Stimulated activated CD8-positive, alpha-beta memory T cell treated with anti-CD3 and anti-CD28 coated beads, Interleukin-12 subunit alpha, Interleukin-12 subunit beta, amount 100 ng/mL, for 4 hours (primary cell): Measurements from ENCODE around the gene OMG.
"Not testable (repeated sequence)": the region's sequence is repeated elsewhere in the genome, so short reads cannot be mapped to it uniquely, and the experiment has no call there.

Source experiments
- DNase-seq: peaks from one replicate; pipeline ENCODE4 v3.0.0-alpha.2; 2020; ENCODE audit warnings: low read depth

OMG gene

GRCh38 chr17:31308372-31309334, 11.6 kb upstream of the OMG start:
- DNase-seq: no peak

- DNase-seq: no peak
These were observed 10.6 kb upstream of the OMG start for GRCh38 chr17:31307640-31308039.

- no peak for DNase-seq
These were observed 2.6 kb upstream of the OMG start for GRCh38 chr17:31299624-31300023.

- DNase-seq: no peak
These were observed 897 bp downstream of the OMG start for GRCh38 chr17:31296142-31296541.

GRCh38 chr17:31295489-31295871, 1.6 kb downstream of the OMG start:
- DNase-seq: no peak

DNA sequence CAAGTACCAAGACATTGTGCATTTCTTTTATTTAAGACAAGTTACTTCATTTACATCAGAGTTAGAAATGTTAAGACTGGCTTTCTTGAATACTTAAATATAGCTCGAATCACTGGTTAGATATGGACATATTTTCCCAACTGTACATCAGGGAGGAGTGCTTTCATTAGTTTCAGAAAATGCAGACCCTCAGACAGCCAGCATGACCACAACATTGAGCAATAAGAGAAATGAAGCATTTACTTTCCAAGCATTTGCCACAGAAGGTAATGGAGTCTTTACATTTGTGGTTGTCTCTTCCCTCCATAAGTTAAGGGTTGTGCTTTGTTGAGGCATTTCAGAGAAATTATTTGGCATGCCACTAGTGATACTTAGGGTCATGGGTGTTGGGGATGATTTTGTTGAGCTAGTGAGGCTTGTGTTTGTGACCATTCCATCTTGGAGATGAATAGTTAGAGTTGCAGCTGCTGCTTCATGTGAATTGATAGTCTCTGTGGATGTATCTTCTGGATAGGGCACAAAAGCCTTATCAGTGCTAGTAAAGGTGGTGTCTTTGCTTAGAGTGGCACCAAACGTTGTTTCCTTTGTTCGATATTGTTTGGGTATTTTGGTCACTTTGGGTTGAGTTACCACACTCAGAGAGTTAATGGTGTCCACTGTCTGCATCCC, 2.1 kb downstream of the OMG start:
- DNase-seq: no peak

DNA sequence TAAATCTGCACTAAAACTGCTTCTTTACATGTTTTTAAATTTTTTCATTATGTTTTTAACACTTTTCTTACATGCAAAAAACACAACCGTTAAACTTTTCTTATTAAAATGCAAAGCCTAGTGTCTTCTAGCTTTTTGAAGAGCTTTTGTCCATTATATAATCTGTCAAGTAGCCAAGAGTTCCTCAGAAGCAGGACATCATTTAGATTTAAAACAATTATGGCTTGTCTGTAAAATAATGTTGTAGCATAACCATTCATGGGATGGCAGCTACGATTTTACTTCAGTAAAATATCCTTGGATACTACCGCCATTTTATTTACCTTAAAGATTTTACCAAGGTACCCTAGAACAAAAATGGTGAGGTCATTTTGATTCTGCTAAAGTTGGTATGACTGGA, 2.8 kb downstream of the OMG start:
- DNase-seq: no peak

DNA sequence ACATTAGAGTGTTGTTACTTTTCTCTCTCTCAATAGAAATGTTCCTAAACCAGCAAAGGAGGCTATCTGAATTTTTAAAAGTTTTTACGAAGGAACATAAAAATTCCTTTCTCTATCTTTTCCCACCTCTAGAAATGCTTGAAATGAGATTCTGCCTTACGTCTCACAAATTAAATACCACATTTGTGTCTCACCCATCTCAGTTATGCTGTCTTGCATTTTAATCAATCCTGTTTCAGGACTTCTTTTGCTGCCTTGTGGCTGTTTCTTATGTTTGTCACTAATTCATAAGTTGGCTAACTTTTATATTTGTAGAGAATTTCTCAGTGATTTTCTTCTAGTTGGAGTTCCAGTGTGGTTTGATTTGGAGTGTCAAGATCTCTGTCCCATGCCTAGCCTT, 3.5 kb downstream of the OMG start:
- no peak for DNase-seq

- no peak for DNase-seq
These were observed 5.2 kb downstream of the OMG start for GRCh38 chr17:31291820-31292219.

GRCh38 chr17:31289790-31290189, 7.2 kb downstream of the OMG start:
- no peak for DNase-seq

DNA sequence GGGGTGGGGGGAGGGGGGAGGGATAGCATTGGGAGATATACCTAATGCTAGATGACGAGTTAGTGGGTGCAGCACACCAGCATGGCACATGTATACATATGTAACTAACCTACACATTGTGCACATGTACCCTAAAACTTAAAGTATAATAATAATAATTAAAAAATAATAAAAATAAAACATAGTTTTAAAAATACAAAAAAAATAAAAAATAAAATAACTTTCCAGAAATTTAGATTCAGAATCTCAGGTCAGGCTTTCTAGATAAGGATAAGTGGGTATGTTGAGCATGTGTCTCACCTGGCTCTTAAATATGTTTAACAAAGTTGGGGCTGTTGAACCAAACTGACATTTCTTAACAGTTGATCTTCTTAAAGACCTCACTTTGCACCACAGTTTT, 9.1 kb downstream of the OMG start:
- DNase-seq: not testable (repeated sequence)

DNA sequence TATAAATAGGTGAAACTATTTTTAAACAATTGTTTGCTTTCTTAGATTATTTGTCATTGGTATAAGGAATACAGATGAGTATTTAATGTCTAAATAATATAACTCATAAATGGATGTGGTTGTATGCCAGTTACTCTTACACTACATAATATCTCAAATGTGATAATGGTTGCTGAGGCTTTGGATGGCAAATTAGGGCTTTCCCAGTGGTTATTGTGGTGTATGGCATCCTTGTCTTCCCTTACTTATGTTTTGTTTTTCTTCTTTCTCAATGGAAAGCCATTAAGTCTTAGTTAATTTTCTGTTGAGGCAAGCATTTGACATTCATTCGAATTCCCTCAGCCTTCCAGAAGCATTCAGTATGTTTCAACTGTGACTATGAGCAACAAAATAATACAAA, 10.5 kb downstream of the OMG start:
- DNase-seq: no peak

GRCh38 chr17:31283841-31284240, 13.2 kb downstream of the OMG start:
- DNase-seq: no peak

- no peak for DNase-seq
These were observed 16.0 kb downstream of the OMG start for GRCh38 chr17:31281061-31281460.

DNA sequence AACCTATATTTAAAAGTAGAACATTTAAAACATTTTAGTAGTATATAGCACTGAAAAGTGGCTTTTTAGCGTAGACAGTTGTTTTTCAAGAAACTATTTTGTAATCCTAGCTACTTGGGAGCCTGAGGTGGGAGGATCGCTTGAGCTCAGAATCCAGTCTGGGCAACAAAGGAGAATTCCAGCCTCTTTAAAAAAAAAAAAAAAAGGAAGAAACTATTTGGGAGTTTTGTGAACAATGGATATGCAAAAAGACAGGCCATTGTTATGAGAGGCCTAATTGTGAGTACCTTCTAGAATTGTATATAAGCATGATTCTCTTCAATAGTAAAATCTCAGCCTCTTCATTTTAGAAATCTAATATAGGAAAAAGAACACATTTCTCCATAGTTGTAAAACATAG, 17.6 kb downstream of the OMG start:
- no peak for DNase-seq

- DNase-seq: no peak
These were observed 21.9 kb downstream of the OMG start for GRCh38 chr17:31275116-31275515.

DNA sequence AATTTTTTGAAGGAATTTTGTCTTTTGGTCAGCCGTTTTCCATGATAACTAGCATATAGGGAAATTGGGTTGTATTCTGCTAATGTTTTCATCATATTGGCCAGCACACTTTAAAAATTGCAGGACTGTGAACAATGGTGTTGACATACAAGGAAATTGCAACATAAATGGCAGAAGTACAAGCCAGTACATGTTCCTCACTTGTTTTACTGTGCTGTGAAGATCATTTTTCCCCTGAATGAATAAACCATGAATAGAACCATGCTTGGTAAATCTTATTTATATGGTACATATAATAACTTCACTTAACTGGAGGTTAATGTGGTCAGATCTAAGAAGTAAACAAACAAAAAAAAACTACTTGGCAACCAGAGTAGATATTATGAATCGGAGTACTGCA, 22.8 kb downstream of the OMG start:
- no peak for DNase-seq

- DNase-seq: no peak
These were observed 23.5 kb downstream of the OMG start for GRCh38 chr17:31273516-31273915.

- DNase-seq: no peak
These were observed 24.2 kb downstream of the OMG start for GRCh38 chr17:31272803-31273202.

DNA sequence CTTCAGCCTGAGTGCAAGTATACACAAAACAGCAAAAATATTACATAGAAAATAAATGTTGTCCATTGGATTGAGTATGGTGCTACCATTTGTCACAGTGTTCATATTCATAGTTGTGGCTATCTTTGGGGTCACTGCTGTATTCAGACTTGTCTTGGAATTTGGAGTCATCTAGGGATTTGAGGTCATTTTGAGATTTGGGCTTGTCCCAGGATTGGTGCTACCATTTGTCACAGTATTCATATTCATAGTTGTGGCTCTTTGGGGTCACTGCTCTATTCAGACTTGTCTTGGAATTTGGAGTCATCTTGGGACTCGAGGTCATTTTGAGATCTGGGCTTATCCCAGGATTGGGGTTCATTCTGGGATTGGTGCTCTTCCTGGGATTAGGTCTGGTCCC, 24.8 kb downstream of the OMG start:
- DNase-seq: no peak

GRCh38 chr17:31269578-31269983, 27.5 kb downstream of the OMG start:
- no peak for DNase-seq

DNA sequence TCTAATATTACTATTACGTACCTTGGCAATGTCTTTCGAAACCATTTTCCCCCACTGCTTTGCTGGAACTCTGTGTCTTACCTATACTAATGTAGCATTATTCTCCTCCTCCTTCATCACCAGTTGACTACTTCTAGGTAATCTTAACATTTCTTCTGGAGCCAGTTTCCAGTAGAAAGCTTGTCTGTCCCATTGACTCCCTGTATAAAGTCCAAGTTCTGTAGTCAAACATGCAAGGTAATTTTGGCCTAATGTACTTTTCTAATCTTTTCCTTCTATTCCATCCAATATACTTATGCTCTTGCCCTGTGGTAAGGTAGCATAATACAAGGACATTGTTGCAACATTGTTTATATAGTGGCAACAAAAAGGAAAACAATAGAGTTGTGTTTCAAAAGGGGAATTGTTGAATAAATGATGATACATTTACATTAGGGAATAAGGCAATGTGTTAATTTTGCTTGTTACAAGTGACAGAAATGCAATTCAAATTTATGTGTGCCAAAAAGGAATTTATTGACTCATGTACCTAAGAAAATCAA, 27.9 kb downstream of the OMG start:
- no peak for DNase-seq

- no peak for DNase-seq
These were observed 31.0 kb downstream of the OMG start for GRCh38 chr17:31266042-31266441.
